Kidney epithelial cell (primary cell): ENCODE data around the gene MVP. TPM values are rescaled to one million over a fixed set of nuclear protein-coding genes. Genes with fewer than 3 reads are reported as not detected.

ENCODE experiments used
- DNase-seq: peaks from one replicate; pipeline ENCODE4 v3.0.0-alpha.2; 2010; ENCODE audit warnings: low read depth
- H3K27me3 ChIP-seq: 2 replicates; pipeline ENCODE4 v1.6.0; 2011; ENCODE audit warnings: low read length; ENCODE audit not compliant: control insufficient read depth, insufficient read depth
- H3K36me3 ChIP-seq: 2 replicates; pipeline ENCODE4 v1.5.1; 2011; ENCODE audit warnings: low read length; ENCODE audit not compliant: control insufficient read depth, insufficient read depth
- H3K4me3 ChIP-seq: 2 replicates; pipeline ENCODE4 v1.5.1; 2011; ENCODE audit warnings: low read depth, mild to moderate bottlenecking, control low read depth, low read length
- total RNA-seq: library from RNA; depleted of rRNA; stranded (reverse); fragments of >200 nt; gene quantifications from 2 replicates; pipeline ENCODE4 v1.2.3, GENCODE V29; 2015
- TF ChIP-seq, protein P1 (sequence below): IDR thresholded peaks from 2 replicates; pipeline ENCODE4 v1.5.1; 2011; ENCODE audit warnings: mild to moderate bottlenecking, moderate library complexity, low read length, control low read depth, inconsistent platforms; ENCODE audit not compliant: insufficient read depth, poor library complexity, severe bottlenecking

Gene MVP
- total RNA-seq, 1 donor from 2014 or later: 194 TPM

DNA sequence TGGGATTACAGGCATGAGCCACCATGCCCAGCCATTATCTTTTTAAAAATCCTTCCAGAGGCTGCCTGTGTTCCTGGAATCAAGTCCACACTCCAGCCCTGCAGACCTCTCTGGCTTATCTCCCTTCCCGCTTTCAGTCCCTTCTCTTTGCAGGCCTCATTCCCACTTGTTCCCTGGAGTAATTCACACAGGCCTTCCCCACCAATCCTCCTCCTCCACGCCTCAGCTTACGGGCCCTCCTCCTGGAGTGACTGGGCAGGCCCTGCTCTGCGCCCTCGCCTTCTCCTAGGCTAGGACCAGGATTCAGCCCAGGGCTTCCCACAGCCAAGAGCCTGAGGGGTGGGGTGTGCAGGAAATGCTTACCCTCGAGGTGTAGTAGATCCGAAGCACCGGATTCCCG is 40.0 kb downstream of the MVP start:
- DNase-seq: no peak
- TF ChIP-seq, protein P1, sequence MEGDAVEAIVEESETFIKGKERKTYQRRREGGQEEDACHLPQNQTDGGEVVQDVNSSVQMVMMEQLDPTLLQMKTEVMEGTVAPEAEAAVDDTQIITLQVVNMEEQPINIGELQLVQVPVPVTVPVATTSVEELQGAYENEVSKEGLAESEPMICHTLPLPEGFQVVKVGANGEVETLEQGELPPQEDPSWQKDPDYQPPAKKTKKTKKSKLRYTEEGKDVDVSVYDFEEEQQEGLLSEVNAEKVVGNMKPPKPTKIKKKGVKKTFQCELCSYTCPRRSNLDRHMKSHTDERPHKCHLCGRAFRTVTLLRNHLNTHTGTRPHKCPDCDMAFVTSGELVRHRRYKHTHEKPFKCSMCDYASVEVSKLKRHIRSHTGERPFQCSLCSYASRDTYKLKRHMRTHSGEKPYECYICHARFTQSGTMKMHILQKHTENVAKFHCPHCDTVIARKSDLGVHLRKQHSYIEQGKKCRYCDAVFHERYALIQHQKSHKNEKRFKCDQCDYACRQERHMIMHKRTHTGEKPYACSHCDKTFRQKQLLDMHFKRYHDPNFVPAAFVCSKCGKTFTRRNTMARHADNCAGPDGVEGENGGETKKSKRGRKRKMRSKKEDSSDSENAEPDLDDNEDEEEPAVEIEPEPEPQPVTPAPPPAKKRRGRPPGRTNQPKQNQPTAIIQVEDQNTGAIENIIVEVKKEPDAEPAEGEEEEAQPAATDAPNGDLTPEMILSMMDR: no peak
- Histone ChIP-seq H3K36me3 (no peaks in the 10 kb centered on the region), H3K27me3 (no peaks in the 10 kb centered on the region), H3K4me3 (no peak overlapping the region)

DNA sequence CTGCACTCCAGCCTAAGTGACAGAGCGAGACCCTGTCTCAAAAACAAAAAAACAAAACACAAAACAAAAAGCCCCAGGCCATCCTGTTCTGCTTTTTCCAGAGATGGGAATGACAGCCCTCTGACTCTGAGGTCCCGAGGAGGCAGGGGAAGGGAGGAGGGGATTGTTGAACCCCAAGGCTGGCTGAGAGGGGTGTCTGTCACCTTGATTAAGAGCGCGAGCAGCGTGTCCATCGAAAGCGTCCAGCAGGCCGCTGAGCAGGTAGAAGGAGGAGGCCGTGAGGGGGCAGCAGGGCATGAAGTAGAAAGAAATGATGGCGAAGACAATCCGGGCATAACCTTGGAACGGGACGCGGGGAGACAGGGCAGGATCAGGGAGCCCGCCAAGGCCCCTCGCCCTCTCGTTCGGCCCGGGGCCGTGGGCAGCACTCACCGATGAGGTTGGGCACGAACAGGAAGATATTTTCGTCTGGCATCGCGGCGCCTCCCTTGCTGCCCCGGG is 42.2 kb downstream of the MVP start:
- Histone ChIP-seq H3K27me3 (no peaks in the 10 kb centered on the region), H3K4me3 (peak overlapping the region; percentile 85), H3K36me3 (no peaks in the 10 kb centered on the region)
- TF ChIP-seq, protein P1: peak; percentile 34
- no peak for DNase-seq

DNA sequence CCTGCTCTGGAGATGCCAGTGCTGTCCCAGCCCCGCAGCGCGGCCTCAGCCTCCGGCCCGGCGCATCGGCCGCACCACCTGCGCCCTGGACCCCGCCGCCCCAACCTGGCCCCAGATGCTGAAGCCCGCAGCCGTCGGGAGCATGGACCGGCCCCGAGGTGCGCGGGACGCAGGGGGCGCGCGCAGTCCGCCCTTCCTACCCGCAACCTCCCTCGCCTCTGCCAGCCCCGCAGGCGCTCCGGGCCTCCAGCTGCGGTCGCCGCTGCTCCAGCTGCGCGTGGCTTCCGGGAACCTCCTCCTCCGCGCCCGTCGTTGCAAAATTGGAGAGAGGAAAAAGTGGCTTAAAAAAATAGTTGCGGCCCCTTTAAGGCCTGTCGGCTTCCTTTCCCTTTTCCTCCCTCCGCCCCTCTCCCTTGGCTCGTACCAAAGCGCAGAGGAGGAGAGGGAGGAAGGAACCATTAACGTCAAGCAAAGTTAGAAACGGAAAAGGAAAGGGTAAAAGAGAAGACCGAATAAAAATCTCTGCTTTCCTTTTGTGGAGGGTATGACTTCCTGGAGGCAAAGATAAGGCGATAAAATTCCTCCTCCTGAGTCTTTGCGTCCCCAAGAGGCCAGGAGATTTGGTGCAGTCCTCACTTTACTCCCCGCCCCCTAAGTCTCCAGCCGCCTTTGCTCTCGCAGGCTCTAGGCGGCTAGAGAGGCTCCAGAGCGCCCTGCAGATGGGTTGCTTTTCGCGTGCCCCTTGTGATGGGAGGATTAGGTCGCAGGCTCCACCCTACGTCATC is 42.8 kb downstream of the MVP start, which contains the start of gene CDIPT:
CDIPT (minus strand) TSS at position 343 of the 785 bp plus-strand sequence. CDS start 369 bp downstream, outside the sequence.
- Histone ChIP-seq H3K36me3 (no peaks in the 10 kb centered on the region), H3K27me3 (no peaks in the 10 kb centered on the region), H3K4me3 (peak within 1 kb of the TSS; percentile 85)
- TF ChIP-seq, protein P1: peak; percentile 63
- peak; percentile 77 for DNase-seq

DNA sequence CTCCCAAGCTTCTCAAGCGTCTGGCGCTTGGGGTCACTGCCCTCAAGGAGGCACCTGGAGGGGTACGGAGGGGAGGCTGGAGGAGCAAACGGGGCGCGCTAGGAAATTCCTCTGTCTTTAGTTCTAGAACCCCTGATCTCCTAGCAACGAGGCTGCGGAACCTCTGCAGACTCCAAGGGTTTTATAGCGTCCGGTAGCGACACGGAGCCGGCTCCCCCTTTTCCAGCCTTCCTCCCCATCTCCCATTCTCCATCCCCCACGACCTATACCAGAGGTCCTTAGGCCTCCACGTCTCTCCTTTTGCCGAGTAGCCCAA is 43.4 kb downstream of the MVP start:
- TF ChIP-seq, protein P1: no peak
- peak overlapping the region; percentile 21 for H3K4me3 ChIP-seq
- no peaks in the 10 kb centered on the region for H3K36me3 ChIP-seq
- DNase-seq: no peak
- no peaks in the 10 kb centered on the region for H3K27me3 ChIP-seq

DNA sequence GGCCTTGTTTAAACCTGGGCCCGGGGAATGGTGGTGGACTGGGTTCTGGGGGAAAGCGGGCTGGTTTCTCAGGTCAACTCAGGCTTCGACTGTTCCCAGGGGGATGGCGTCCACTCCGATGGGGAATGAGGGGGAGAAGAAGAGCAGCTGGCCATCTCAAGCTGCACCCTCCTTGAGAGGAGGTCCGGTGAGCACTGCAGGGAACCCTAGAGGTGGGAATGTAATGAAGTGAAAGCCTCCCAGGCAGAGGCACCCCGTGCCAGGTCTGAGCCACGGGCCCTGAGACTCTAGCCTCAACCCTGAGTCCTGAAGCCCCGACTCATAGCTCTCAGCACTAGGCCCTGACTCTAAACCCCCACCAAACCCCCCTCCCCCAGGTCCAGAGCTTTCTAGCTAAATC is 43.9 kb downstream of the MVP start:
- H3K27me3 ChIP-seq: no peaks in the 10 kb centered on the region
- TF ChIP-seq, protein P1: no peak
- no peak overlapping the region for H3K4me3 ChIP-seq
- DNase-seq: no peak
- H3K36me3 ChIP-seq: no peaks in the 10 kb centered on the region
